ENCODE results near the gene AVPR1A. TPM values are rescaled to one million over a fixed set of nuclear protein-coding genes. Genes with fewer than 3 reads are reported as not detected.

AVPR1A gene
- total RNA-seq, 2 experiments from 2014 or later: not detected

DNA sequence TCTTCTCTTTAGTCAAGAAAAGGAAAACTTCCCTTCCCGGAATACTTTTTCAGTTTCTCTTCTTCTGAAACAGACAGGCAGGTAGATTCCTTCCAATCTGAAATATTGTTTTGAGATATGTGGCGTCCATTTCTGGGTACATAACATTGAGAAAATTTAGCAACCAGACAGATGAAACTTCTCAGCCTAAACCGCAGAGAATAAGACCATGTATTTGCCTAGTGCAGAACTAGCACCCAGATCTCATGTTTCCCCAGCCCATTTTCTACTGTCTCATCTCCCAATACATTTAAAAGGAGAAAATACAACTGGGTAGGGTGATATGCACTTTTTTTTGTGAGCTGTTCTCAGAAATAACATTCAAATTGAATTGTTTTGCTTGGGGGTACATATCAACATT is 6.4 kb downstream of the AVPR1A start:
- no peak overlapping the region for H2AFZ ChIP-seq (ENCODE audit: low read length)
- CTCF ChIA-PET (ENCODE audit: unreplicated experiment): no interaction called here
- H3K79me2 ChIP-seq (ENCODE audit: insufficient read depth, low read depth, low read length): no peaks in the 10 kb centered on the region
- H3K9me2 ChIP-seq (ENCODE audit: insufficient read depth, low read length): no peaks in the 10 kb centered on the region
- H3K4me1 ChIP-seq (ENCODE audit: insufficient read depth, low read length, poor library complexity, severe bottlenecking): no peaks in the 10 kb centered on the region
- no peaks in the 10 kb centered on the region for H4K20me1 ChIP-seq (ENCODE audit: insufficient read depth, low read length)
- POLR2A ChIA-PET: no interaction called here
- H3K9me3 ChIP-seq (ENCODE audit: low read length): no peaks in the 10 kb centered on the region
- H3K27ac ChIP-seq (ENCODE audit: low read depth, low read length, poor library complexity, severe bottlenecking): no peak overlapping the region
- no peak for DNase-seq (ENCODE audit: low spot score)
- no peak for TF ChIP-seq EZH2phosphoT487 (IDR thresholded peaks at IDR 0.05; ENCODE audit: borderline replicate concordance, low read depth, low read length)
- TF ChIP-seq, protein P1, sequence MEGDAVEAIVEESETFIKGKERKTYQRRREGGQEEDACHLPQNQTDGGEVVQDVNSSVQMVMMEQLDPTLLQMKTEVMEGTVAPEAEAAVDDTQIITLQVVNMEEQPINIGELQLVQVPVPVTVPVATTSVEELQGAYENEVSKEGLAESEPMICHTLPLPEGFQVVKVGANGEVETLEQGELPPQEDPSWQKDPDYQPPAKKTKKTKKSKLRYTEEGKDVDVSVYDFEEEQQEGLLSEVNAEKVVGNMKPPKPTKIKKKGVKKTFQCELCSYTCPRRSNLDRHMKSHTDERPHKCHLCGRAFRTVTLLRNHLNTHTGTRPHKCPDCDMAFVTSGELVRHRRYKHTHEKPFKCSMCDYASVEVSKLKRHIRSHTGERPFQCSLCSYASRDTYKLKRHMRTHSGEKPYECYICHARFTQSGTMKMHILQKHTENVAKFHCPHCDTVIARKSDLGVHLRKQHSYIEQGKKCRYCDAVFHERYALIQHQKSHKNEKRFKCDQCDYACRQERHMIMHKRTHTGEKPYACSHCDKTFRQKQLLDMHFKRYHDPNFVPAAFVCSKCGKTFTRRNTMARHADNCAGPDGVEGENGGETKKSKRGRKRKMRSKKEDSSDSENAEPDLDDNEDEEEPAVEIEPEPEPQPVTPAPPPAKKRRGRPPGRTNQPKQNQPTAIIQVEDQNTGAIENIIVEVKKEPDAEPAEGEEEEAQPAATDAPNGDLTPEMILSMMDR (conservative IDR thresholded peaks at IDR 0.05; ENCODE audit: low read length): no peak
- H3K4me3 ChIP-seq (ENCODE audit: low read depth, low read length, poor library complexity, severe bottlenecking): no peak overlapping the region
- no peak overlapping the region for H3K4me2 ChIP-seq (ENCODE audit: low read length)
- H3K36me3 ChIP-seq (ENCODE audit: insufficient read depth, low read length): no peaks in the 10 kb centered on the region
- intact Hi-C loops (cut with micrococcal nuclease; ENCODE audit: unreplicated experiment): no loop called here
- no TSS peak for BruUV-seq (replicated peaks)

DNA sequence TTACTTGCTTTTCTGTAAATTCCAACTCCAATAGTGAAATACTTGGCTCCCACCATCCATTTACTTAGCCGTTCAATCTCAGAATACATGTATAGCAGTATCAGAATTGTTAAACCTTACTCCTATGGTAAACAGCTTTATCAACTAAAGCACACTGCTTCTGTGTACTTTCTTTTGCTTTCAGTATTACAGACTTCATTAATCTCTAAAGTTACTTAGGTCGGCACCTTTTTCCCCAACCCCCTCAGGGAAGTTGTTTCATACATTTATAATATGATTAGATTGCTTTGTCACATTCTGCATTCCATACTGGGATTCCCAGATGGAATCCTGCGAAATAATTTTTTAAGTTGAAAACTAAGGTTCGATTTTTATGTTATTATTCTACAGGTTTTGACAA is 12.5 kb downstream of the AVPR1A start:
- no peak overlapping the region for H2AFZ ChIP-seq (ENCODE audit: low read length)
- H3K9me2 ChIP-seq (ENCODE audit: insufficient read depth, low read length): no peaks in the 10 kb centered on the region
- H3K4me3 ChIP-seq (ENCODE audit: low read depth, low read length, poor library complexity, severe bottlenecking): no peak overlapping the region
- no peak overlapping the region for H3K27ac ChIP-seq (ENCODE audit: low read depth, low read length, poor library complexity, severe bottlenecking)
- no peaks in the 10 kb centered on the region for H3K4me1 ChIP-seq (ENCODE audit: insufficient read depth, low read length, poor library complexity, severe bottlenecking)
- no peaks in the 10 kb centered on the region for H4K20me1 ChIP-seq (ENCODE audit: insufficient read depth, low read length)
- TF ChIP-seq, protein P1 (conservative IDR thresholded peaks at IDR 0.05; ENCODE audit: low read length): no peak
- no peak for TF ChIP-seq EZH2phosphoT487 (IDR thresholded peaks at IDR 0.05; ENCODE audit: borderline replicate concordance, low read depth, low read length)
- H3K36me3 ChIP-seq (ENCODE audit: insufficient read depth, low read length): no peaks in the 10 kb centered on the region
- DNase-seq (ENCODE audit: low spot score): no peak
- CTCF ChIA-PET (ENCODE audit: unreplicated experiment): no interaction called here
- BruUV-seq (replicated peaks): no TSS peak
- intact Hi-C loops (cut with micrococcal nuclease; ENCODE audit: unreplicated experiment): no loop called here
- POLR2A ChIA-PET: no interaction called here
- no peak overlapping the region for H3K4me2 ChIP-seq (ENCODE audit: low read length)
- H3K9me3 ChIP-seq (ENCODE audit: low read length): no peaks in the 10 kb centered on the region
- H3K79me2 ChIP-seq (ENCODE audit: insufficient read depth, low read depth, low read length): no peaks in the 10 kb centered on the region

GRCh38 chr12:63133981-63134380 is 17.0 kb downstream of the AVPR1A start:
- Histone ChIP-seq H3K4me2 (ENCODE audit: low read length) (no peak overlapping the region), H3K4me1 (ENCODE audit: insufficient read depth, low read length, poor library complexity, severe bottlenecking) (no peaks in the 10 kb centered on the region), H3K79me2 (ENCODE audit: insufficient read depth, low read depth, low read length) (no peaks in the 10 kb centered on the region), H3K4me3 (ENCODE audit: low read depth, low read length, poor library complexity, severe bottlenecking) (no peak overlapping the region), H3K9me3 (ENCODE audit: low read length) (no peaks in the 10 kb centered on the region), H4K20me1 (ENCODE audit: insufficient read depth, low read length) (no peaks in the 10 kb centered on the region), H2AFZ (ENCODE audit: low read length) (no peak overlapping the region), H3K27ac (ENCODE audit: low read depth, low read length, poor library complexity, severe bottlenecking) (no peak overlapping the region), H3K36me3 (ENCODE audit: insufficient read depth, low read length) (no peaks in the 10 kb centered on the region), H3K9me2 (ENCODE audit: insufficient read depth, low read length) (no peaks in the 10 kb centered on the region)
- CTCF ChIA-PET (ENCODE audit: unreplicated experiment): no interaction called here
- BruUV-seq (replicated peaks): no TSS peak
- POLR2A ChIA-PET: interaction anchor here (0.8 kb wide), 1 partner anchor 36 kb away, joined by 3 read pairs; no protein-coding TSS in a partner anchor
- TF ChIP-seq, protein P1 (conservative IDR thresholded peaks at IDR 0.05; ENCODE audit: low read length): no peak
- no peak for TF ChIP-seq EZH2phosphoT487 (IDR thresholded peaks at IDR 0.05; ENCODE audit: borderline replicate concordance, low read depth, low read length)
- no peak for DNase-seq (ENCODE audit: low spot score)
- intact Hi-C loops (cut with micrococcal nuclease; ENCODE audit: unreplicated experiment): no loop called here

Measured in OCI-LY7 (cell line).